Erythroblast (primary cell): ENCODE measurements around the gene TCF20.

ENCODE experiments used
- GATA1 ChIP-seq: IDR thresholded peaks from 2 replicates; pipeline ENCODE4 v1.6.1; 2011; ENCODE audit warnings: low read depth, mild to moderate bottlenecking, control low read depth, low read length, moderate library complexity
- POLR2A ChIP-seq: IDR thresholded peaks from 2 replicates; pipeline ENCODE4 v1.6.1; 2011; ENCODE audit warnings: mild to moderate bottlenecking, low read length

GRCh38 chr22:42256220-42256619, 14.2 kb downstream of the TCF20 start:
- no peak for TF ChIP-seq POLR2A
- no peak for TF ChIP-seq GATA1
